ENCODE data around the gene IL34.

Gene IL34

DNA sequence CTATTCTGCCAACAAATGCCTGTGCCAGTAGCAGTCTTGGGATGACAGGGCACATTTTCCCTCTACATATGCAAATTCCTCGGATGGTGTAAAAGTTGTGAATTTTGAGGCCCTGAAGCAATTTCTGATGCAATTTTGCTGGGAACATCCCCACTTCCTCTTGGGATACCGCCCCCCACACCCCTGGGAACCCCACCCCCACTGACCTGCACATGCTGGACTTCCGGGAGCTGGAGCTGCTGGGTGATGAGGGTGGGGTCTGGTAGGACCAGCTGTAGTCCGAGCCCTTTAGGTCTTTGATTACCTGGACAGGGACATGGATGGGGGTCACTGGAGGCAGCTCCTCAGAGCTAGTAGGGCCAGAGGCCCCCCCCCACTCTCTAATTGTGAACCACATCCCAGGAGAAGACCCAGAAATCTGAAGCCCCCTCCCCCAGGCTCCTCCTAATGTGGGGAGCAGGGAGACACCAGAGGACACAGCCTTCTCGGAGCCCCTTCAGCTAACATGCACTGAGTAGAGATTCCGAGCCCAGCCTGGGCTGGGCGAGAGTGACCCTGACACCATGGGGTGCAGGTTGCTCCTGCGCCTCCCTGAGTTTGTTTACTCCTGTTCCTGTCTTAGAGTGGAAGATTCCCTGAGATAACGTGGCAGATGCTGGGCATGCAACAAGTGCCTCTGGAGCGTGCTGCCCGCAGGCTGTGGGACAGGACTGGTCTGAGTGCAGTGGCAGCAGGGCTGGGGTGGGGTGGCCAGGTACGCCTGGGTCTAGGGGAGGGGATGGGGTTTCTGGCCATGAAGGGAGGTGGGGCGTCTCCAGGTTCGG, 30.5 kb downstream of the IL34 start:
- DNase-seq (ENCODE audit: low read depth, low spot score), result no peak

GRCh38 chr16:70677499-70678120, 31.3 kb downstream of the IL34 start:
- no peak for DNase-seq (ENCODE audit: low read depth, low spot score)

- DNase-seq (ENCODE audit: low read depth, low spot score), result no peak
These were observed 31.9 kb downstream of the IL34 start for GRCh38 chr16:70678121-70678897.

GRCh38 chr16:70678898-70679670, 32.7 kb downstream of the IL34 start:
- no peak for DNase-seq (ENCODE audit: low read depth, low spot score)

- no peak for DNase-seq (ENCODE audit: low read depth, low spot score)
These were observed 33.5 kb downstream of the IL34 start for GRCh38 chr16:70679671-70680494.

DNA sequence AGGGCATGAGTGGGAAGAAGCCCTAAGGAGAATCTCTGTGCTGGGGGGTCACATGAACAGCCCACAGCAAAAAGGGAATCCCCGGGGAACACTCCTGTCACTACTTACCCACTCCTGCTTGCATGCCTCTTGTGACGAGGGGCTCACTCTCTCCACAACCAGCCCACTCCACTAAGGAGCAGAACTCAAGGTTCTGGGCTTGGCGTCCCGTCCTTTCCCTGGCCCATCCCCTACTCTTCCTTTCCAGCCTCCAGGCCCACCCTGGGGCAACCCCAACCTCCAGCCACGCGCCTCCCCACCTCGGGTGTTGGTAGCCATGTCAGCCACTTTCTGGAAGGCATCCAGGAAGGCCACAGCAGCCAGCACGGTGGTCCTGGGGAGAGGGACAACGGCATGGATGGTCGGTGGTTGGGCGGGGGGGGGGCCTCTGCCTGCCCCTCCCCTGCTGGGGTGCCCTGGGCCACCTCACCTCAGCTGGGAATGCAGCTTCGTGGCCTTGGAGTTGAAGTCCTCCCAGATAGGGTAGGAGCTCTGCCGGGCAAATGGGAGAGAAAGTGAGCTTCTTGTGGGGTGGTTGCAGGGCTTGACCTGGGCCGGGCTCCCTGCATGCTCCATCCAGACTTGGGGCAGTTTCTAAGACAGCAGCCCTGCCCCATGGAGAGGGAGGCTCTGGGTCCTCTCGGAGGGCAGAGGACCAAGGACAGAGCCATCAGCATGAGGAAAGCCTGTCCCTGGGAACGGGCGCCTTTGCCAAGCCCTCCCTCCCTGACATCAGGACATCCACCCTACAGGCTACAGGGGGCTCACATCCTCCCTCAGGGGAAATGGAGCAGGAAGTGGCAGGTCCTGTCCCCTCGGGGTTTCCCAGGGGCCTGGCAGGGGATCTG, 34.4 kb downstream of the IL34 start:
- no peak for DNase-seq (ENCODE audit: low read depth, low spot score)

GRCh38 chr16:70681382-70682238, 35.3 kb downstream of the IL34 start:
- no peak for DNase-seq (ENCODE audit: low read depth, low spot score)

DNA sequence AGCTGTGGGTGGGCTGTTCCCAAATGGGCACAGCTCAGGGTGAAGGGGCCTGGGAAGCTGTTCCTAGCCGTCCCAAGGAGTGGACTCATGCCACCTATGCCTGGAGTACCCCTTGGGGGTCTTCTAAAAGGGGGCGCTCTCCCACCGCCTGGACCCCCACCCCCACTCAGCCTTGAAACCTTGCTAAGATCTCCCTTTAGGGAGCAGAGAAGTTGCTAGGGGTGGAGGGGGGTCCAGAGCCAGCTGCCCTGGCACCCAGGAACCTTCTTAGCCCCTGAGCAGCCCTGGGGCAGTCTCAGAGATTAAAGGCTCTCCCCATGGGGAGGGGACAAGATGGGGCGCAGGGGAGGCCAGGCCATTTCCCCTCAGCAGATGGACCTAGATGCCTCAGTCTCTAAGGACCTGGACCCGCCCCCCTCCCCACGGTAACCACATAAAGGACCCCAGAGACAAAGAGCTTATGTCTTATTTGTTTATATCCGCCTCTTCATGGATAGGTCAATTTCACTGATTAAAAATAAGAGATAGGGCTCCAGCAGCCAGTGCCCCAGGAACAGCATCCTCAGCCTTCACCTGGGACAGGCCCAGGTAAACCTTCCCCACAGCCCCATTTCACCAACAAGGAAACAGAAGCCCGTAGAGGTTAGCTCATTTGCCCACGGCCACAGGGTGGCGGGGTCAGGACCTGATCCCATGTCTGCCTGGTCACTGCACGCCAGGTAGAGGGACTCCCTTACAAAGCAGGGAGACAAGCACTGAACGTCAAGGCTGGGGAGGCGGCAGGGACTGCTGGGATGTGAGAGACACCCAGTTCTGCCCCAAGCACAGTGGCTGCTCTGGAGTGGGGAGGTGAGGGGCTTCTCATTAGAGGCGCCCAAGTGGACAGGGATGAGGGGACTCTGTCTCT, 36.1 kb downstream of the IL34 start:
- no peak for DNase-seq (ENCODE audit: low read depth, low spot score)

GRCh38 chr16:70683146-70683944, 37.0 kb downstream of the IL34 start:
- no peak for DNase-seq (ENCODE audit: low read depth, low spot score)

GRCh38 chr16:70684146-70685060, 38.0 kb downstream of the IL34 start:
- no peak for DNase-seq (ENCODE audit: low read depth, low spot score)

- no peak for DNase-seq (ENCODE audit: low read depth, low spot score)
These were observed 38.9 kb downstream of the IL34 start for GRCh38 chr16:70685061-70685937.

DNA sequence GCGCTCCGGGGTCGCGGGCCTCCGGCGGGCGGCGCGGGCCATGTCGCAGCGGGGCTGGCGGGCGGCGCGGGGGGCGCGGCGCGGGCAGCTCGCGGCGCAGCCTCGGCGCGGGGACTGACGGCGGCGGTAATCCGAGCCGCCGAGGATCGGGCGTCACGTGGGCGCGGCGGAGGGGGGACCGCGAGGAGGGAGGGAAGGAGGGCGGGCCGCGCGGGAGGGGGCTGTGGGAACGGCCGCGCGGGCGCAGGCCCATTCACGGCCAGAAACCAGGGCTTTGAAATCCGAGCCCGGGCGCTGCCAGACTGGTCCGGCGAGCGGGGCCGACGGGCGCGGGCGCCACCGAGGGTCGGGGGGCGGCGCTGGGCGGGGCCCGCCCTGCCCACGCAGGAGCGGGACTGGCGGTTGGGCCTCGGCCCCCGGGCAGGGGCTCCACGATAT, 39.6 kb downstream of the IL34 start, which contains the start of gene MTSS2:
TSS of gene MTSS2 (minus strand) at position 116 of the 438 bp plus-strand sequence. CDS start 262 bp downstream, outside the sequence.
- peak; percentile 81 for DNase-seq (ENCODE audit: low read depth, low spot score)

DNA sequence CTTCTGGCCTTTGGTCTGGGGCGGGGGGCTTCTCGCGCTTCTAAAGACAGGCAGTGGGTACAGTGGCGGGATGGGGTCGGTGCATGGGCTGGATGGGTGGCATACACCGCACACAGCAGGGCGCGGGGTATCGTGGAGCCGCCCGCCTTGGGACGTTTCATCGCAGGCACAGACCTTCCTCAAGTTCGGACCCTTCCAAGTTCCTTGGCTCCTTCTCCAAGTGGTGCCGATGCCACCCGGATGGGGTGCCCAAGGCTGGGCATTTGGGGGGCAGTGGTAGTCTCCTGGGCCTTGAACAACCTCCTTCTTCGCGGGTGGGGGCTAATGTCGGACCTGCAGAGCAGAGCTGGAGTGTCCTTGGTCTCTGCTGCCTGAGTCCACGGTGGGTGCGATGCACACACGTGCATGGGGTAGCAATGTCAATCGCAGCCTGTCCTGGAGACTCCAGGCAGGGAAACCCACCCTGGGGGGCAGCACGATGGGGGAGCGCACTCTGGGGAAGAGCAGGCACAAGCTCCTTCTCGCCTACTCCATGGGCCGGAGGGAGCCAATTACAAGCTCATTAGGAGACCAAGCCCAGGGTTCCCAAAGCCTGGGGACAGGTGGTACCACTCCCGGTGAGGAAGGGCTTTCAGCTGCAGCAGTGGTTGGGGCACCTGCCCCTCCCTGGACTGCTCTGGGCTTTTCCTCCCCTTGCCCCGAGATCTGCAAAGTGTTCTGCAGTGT, 40.2 kb downstream of the IL34 start:
- DNase-seq (ENCODE audit: low read depth, low spot score), result no peak

DNA sequence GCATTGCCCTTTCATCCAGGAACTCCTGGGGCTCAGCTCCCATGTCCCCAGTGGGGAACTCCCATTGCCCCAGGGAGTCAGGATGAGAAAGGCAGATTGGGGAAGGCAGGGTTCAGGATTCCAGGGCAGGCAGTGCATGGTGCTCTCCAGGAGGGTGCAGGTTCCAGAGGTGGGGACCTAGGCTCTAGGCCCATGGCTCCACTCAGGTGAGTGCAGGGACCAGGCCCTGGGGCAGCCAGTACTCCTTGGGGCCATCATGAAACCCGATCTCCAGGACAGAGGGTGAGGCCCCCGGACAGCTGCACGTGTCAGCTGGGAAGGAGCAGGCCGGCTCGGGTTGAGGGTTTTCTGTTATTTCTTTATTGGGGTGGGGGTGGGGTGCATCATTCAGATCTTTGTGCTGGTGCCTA, 40.7 kb downstream of the IL34 start:
- no peak for DNase-seq (ENCODE audit: low read depth, low spot score)
